HS-27A (cell line): Measurements from ENCODE around the gene ADCYAP1.

Experiments
- DNase-seq: peaks from one replicate; pipeline ENCODE4 v3.0.0-alpha.2; 2012; ENCODE audit warnings: low read depth, missing footprints

ADCYAP1 gene

DNA sequence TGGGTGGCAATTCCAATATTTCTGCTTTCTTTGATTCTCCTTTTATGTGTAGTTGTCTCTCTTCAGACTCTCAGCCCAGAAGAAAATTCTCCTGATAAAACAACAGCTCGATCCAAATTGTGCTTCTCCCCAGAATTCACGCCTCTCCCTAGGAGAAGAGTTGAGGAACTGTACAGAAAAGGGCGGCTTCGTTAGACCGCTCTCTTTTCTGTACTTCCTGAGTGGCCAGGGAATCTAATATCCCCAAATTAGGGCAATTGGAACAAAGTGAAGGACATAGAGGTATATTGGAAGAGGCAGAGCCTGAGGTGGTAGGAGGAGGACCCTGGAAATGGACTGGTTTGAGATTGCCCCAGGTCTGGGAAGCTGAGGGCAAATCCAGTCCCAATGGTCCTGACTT lies 5.6 kb downstream of the ADCYAP1 start:
- no peak for DNase-seq

DNA sequence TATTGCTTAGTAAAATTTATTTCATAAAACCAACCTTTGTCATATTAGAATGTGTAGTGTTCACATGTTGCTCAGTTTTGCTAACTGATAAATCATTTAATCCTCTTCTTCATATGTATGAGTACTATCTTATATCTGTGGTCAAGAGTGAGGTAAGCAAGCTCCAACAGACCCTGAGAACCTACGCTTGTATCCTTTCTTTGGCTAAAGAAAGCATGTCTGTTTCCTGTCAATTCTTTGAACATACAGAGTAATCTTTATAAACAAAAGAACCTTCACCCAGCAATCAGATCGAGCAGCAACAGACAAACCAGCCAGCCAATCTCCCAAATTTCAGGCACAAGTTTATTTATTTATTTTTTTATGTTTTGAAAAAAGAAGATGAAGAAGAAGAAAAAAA lies 6.4 kb downstream of the ADCYAP1 start:
- DNase-seq = no peak

DNA sequence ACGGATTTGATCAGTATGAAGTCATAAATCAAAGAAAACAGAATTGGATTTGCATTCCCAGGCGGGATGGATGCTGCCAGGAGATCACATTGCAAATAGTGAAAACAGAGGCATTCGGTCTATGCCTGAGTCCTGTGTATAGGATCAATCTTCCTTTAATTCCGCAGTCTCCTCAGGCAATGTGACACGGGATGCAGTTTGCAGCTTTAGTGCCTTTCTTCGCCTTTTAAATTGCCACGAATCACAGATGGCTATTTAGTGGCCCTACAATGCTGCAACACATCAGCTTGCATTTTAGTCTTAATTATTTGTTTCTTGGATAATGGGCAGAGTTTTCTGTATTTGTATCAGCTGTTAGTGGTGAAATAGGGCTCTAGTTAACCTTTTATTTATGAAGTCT lies 6.8 kb downstream of the ADCYAP1 start:
- DNase-seq = no peak

DNA sequence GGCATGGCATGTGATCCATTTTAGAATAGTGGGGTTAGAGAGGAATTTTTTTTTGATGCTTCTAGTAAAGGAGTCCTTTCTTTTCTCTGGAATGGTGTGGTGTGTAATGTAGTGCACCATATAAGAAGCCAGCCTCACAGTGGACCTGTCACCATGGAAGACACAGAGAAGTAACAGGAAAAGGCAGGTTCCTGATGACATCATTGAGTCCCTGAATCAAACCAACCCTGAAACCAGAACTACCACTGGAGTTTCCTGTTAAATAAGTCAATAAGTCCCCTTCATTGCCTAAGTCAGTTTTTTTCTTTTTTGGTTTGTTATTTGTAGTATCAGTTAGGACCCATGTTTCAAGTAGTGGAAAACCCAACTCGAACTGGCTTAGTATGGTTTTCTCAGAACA lies 11.9 kb downstream of the ADCYAP1 start:
- DNase-seq = no peak

DNA sequence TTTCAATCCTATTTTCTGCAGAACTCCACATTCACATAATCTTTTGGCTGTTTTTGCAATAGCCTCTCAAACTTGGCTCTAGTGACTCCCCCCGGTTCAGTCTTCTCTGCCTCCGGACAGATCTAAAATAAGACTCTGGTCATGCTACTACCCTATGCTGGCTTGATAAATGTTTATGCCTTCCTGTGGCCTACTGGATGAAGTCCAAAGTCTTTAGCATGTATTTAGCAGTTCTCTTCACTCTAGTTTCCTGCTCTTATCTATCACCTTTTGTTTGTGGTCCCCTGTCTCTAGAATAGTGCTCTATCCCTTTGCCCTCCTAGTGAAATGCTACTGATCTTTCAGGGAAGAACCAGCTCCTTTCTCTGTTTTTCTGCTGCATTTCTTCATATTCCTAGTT lies 14.4 kb downstream of the ADCYAP1 start:
- DNase-seq = no peak

DNA sequence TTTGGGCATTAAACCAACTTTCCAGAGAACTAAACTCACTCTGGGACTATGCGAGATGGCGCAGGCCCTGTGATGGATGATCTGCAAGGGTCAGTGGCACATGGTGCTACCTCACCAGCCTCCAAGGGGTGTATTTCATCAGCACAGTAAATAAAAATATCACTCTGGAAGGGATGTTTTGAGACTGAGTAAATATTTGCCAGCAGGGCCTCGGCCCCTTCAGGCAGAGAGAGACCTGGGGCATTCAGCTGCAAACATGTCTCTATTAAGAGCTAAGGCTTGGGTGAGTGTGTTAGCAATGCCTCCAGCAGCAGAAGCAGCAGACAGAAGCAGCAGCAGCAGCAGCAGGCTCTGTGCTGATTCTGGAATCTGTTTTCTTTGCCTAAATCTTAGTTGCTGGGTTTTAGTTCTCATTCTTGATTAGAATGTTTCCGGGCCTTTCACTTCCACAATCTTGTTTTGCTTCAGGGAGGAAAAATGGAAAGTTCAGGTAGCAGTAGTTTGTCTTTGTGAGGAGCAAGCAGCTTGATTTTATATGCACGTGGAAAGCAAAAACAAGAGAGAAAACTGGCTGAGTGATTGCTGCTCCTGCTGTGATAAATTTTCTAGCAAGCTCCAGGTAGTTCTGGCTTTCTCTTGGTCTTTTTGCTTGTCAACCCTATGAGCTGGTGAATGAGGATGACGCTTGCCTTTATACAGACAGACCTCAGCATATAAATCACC lies 18.6 kb downstream of the ADCYAP1 start:
- DNase-seq = no peak

DNA sequence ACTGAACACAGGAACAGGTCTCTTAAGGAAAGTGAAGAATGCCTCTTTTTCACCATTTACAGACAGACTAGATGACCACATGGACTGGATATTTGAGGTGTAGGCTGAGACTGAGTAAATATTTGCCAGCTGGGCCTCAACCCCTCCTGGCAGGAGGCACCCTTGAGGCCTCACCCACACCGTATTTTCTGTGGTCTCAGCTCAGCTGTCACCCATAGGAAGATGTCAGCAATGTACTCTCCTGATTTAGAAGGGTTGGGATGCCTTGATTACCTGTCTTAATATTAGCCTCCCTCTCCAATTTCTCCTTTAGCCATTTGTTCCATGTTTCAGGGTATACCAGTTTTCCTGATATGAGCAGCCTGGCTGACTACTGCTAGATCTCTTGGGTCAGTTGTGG lies 20.3 kb downstream of the ADCYAP1 start:
- DNase-seq = no peak

DNA sequence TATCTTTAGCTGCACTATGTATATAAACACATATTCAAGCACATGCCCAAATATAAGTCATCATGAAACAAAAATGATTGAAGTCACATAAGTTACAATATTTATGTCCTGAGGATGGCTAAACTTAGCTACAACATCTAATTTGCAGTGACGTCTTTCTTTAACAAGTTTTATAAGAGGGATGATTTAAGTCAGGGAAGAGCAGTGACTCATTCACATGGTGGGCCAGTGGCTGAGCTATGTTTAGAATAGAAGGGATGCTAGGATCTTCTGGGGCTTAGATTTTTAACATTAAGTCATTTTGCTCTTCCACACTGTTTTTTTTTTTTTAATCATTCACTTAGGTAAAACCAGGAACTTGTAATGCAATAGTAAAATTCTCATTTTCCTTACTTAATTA lies 22.3 kb downstream of the ADCYAP1 start:
- DNase-seq = no peak

DNA sequence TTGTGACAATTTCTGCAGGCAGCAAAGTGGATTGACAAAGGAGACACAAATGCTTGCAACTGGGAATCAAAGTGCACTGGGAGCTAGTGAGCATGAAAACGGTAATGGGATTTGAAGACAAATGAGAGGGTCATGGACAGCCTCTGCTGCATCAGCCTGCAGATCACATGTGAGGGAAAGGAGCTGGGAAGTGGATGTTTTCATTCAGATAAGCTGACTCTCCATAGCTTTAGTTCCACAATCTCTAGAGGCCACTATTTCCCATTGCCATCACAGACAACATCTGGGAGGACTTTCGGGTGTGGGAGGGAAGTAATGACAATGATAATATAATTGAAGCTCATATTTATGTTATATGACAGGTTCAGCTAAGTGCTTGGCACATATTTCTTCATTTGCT lies 28.4 kb downstream of the ADCYAP1 start:
- no peak for DNase-seq

DNA sequence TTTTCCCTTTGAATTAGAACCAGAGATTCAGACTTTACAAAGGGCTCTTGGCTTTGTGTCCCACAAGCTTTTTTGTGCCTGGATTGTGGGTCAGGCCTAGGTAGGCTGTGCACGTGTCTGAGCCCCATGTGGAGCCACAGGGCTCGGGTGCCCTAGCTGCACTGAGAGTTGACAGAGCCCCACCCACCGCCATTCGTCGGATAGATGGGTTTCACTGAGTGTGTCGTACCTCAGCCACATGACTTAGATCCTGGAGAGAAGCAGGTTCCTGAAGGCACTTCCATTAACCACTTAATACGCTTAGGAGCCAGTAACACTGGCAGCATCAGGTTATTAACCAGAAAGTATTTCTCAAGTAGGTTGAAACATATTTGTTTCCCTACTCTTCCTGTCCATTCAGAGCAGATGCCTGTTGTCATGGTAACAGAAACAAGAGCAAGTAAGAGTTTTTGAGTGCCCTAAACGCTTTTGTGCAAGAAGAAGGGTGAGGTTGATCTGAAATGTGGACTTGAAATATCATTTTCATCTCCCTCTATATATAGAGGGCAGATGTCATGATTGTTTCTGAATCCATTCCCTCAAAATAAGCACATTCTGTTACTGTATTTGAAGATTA lies 30.0 kb downstream of the ADCYAP1 start:
- no peak for DNase-seq

DNA sequence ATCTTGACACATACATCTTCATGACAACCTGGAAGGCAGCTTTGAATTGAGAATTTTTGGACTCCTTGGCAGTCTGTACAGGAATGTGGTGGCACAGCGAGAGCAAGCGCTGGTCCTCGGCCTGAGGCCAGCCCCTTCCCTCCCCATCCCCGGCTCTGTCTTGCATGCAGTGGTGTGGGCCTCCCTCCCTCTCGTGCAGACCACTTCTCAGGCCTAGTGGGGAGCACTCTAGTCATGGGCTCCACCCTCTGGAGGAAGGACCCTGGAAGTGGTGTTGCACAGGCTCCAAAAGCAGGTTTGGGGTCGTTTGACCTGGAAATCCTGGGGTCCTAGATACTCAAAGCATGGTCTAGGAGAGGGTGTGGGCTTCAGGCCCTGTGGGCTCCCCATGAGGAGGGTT lies 32.3 kb downstream of the ADCYAP1 start:
- no peak for DNase-seq

DNA sequence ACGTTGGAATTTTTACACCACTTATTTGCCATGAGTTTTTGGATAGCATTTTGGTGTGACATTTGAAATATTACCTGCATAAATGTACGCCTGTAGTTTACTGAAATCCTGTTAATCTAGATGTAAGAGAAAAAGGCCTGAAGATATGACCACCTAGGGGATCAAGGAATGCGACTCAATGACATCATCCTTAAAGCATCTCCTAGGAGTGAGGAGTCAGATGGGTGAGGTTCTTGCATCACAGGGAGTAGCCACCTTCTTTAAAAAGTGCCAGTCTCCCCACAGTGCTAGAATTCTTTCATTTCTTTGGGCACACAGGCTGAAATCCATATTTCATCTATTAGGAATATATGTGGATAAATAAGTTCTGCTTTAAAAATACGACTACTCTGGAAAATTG lies 34.5 kb downstream of the ADCYAP1 start:
- DNase-seq = peak; percentile 27

DNA sequence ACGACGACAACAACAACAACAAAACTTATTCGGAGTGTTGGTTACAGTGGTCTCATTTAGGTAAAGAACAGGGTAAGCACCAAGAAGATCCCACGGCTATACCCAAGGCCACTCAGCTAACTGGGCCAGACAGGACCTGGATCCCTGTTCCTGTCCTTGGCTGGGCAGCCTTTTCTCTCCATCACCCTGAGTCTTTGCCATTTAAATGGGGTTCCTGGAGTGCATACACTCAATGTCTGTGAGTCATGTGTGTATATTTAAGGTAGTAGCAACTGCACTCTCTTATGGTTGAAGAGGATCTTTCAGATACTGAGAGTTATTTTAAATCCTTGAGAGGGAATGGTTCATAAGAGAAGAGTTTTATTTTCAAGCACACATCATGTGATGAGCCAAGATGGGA lies 35.3 kb downstream of the ADCYAP1 start:
- no peak for DNase-seq

DNA sequence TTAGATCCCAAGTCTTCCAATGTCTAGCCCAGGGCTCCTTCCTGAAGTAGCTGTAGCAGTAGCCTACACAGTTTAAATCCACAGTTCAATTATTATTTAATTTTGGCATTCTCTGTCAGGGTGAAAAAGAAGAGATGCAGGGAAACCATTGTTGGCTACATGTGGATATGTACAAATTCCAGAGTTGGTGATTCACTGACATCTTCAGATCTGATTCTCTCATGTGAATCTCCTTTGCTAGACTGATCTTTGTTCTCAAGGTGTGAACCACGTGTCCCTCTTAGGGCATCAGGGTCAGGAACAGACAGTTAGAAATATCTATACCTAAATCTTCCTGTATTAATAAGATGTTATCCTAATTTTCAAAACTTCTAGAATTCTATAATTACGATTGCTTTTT lies 36.7 kb downstream of the ADCYAP1 start:
- DNase-seq = no peak

DNA sequence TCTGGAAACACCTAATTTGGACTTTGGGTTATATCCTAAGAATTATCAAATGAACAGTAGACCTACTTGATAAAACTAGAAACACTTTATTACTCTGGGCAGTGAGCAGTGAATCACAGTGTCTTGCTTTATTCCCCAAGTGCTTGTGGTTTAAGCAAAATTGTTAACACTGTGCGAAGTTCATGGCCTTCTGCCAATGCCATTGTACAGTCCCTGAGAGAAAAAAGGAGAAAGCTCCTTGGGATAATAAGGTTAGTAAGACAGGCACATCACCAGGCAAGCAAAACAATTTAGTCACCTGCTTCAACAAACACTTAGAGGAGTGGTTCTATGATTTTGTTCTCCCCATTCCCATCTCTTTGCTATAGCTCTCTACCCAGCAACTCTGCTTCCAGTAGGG lies 39.8 kb downstream of the ADCYAP1 start:
- DNase-seq = peak; percentile 69

DNA sequence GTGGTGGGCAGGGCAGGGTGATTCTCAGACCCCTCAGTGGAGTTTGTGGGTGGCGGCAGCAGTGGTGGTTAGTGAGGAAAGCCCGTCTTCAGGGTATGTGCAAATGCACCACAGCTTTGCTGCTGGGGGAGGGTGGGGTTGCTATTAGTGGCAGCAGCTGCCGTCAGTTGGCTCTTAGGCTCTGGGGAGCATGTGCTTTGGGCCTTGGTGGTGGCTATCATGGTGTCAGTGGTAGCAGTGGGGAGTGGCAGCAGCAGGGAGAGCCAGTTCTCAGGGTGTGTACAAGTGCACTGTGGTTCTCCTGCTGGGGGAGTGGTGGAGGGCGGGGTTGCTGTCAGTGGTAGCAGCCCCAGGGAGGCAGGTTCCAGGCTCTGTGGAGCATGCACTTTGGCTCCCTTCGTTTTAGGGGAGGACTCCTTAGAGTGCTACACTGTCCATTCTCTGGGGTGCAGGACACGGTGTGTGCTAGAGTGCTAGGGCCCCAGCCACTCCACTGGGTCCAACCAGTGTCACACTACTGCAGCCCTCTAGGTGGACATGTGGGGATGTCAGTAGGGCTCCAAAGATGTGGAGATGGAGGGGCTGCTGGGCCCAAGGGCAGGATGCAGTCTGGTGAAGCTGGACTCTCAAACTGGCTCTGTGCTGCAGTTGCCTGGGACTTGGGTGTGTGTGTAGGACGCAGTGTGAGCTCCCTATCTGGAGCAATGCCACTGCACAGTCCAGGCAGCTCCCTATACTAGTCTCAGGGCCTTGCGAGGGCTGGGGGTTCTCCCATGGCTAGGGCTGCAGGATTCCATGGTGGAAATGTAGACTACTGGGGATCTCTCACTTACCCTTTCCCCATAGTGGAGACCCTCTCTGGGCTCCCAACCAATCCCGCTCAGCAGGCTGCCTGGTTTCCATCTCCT lies 45.3 kb downstream of the ADCYAP1 start:
- no peak for DNase-seq

DNA sequence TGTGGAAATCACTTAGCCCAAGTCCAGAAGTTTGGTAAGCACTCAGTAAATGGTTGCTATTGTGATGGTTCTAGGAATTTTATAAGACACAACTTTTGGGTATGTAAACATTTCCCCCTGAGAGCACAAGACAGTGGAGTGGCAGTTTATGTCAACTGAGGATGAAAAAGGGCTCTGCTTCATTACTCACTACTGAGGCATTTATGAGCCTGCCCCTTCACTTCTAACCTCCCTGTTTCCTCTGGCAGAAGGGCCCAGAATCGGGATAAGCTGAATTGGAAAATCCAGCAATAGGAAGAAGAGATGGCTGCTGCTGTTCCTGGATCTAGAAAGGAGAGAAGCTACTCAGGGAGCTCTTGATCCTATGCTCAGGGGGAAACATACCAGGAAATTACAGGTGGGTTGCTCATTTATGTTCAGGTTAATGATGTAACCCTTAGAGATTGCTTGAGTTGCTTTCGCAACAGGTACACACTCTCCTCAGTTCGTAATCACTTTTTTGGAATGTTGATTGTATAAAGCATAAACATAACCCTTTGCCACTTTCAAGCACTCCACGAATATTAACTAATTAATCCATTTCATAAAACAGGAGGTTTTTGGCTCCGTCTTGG lies 46.3 kb downstream of the ADCYAP1 start:
- DNase-seq = no peak

DNA sequence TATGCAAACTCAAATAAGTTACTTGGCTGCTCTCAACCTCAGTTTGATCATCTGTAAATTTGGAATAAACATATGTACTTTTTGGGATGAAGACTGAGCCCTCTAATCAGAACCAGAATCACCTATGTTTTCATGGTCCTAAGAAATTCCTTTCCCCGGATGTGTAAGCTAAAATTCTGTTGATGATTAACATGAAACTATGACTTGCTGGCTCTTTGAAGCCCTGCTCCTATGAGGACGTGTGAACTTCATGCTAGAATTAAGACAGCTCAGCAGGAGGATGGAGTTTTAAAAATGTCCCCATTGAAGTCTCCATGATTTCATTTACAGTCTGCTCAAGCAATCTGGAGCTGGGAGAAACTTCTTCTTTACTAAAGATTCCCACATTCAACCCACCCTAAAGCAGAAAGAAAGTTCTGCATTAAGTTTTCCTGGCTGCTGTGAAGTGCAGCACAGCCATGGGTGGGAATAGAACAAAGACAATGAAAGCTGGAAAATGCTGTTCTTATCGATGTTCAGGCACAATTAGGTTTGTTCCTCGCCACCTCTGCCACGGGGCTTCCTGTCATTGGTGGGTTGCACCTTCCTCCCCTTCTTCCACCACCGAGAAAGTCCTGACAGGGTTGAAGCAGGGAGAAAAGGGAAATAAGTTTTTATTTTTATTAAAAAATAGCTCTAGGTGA lies 50.9 kb downstream of the ADCYAP1 start:
- DNase-seq = no peak

DNA sequence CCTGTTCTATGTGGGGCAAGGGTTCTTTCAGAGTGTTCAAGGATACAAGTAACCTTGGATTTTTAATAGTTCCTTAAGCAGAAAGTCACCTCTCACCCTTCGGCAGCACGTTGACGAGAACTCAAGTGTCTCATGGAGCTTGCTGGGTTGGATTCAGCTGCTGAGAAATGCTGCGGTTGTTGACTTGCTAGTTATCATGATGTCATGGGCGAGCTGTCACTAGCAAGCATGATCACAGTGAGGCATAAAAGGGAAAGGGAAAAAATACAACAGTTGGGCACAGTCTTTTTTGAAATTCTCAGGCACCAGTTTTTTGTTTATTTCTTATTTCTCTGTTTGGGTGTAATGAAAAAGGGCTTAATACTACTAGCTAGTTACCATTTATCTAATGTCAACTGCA lies 53.2 kb downstream of the ADCYAP1 start:
- DNase-seq = no peak

DNA sequence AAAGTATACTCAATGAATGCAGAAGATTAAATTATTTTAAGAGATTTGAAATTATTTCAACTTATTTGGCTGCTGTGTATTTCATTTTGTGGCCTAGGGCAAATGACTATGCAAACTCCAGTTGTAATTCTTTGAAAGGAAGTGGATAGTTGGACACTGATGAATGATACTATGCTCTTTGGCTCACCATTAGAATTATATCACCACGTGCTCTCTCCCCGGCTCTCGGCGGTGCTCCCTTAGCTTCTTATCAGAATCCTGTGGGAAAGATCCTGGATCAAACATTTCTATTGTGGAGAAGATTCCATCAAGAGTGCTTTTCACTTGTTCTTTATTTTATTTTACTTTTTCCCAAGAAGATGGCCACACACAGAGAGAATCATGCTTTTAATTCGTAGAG lies 55.2 kb downstream of the ADCYAP1 start:
- DNase-seq = no peak
